Measurements from ENCODE around the gene ALPG. TPM values are rescaled to one million over a fixed set of nuclear protein-coding genes. Genes with fewer than 3 reads are reported as not detected.

Gene ALPG
- total and polyA plus RNA-seq, 2 of the 4 experiments (the other 2 are of a cell fraction), result not detected

DNA sequence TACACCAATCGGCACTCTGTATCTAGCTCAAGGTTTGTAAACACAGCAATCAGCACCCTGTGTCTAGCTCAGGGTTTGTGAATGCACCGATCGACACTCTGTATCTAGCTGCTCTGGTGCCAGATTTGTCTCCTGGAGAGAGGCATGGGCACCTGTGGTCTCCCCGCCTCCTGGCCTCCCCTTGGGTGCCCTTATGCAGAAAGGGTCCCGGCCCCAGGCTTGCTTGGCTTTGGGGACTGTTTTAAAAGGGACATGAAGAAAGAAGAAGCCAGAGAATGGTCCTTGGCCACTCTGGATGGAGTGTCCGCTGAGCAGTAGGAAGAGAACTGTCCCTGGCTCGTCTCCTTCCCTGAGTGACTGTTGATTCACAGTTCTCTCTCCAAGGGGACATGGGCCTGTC is 39.6 kb upstream of the ALPG start:
- CTCF ChIA-PET, result no interaction called here
- DNase-seq (no peak), ATAC-seq (ENCODE audit: low read depth) (no peak)
- H3K4me2 ChIP-seq (ENCODE audit: low read depth, low read length), result no peak overlapping the region
- TF ChIP-seq NFE2L2 (IDR thresholded peaks at IDR 0.05; ENCODE audit: low read depth, low read length) (no peak), POLR2A (IDR thresholded peaks at IDR 0.05; ENCODE audit: low read depth, low read length) (no peak), ELK1 (IDR thresholded peaks at IDR 0.05; ENCODE audit: borderline replicate concordance, low read depth, low read length) (no peak), USF2 (IDR thresholded peaks at IDR 0.05; ENCODE audit: low read depth, low read length) (no peak), SMC3 (IDR thresholded peaks at IDR 0.05; ENCODE audit: low read depth, low read length) (no peak), MAFK (IDR thresholded peaks at IDR 0.05; ENCODE audit: low read depth, low read length) (no peak)
- no peak overlapping the region for H3K27ac ChIP-seq (ENCODE audit: insufficient read depth, low read length)
- dilution Hi-C loops (cut with HindIII; ENCODE audit: low sequenced_read_pairs, unreplicated experiment), result no loop called here
- H4K91ac ChIP-seq (ENCODE audit: insufficient read depth, low read depth, low read length), result no peak overlapping the region
- H3K4ac ChIP-seq (ENCODE audit: low read depth, low read length), result no peak overlapping the region
- no peak overlapping the region for H3K18ac ChIP-seq (ENCODE audit: low read depth, low read length)
- BruUV-seq (replicated peaks), result no TSS peak
- H3K23ac ChIP-seq (ENCODE audit: low read depth, low read length), result no peak overlapping the region
- H4K5ac ChIP-seq (ENCODE audit: low read depth, low read length), result no peak overlapping the region
- H3K9me1 ChIP-seq (ENCODE audit: insufficient read depth, low read length), result no peaks in the 10 kb centered on the region
- peaks cover 2% of the 10 kb centered on the region; the same call in 1 of the 2 replicates for H3K4me1 ChIP-seq (ENCODE audit: control insufficient read depth, insufficient read depth, low read length)
- H3K79me1 ChIP-seq (ENCODE audit: low read depth in 1 of 2, low read length in 2 of 2), result no peaks in the 10 kb centered on the region
- WGBS, 2 experiments (ENCODE audit: extremely low coverage in 2 of 2, insufficient read length in 1 of 2), result 94% methylated on average over 2 of the region's 7 CpGs; no CpG with 5 or more reads in 1 of the 2 experiments
- no peak overlapping the region for H2AFZ ChIP-seq (replicated peaks; ENCODE audit: low read length, poor library complexity)
- H3K56ac ChIP-seq (ENCODE audit: extremely low read depth, insufficient read depth, low read length), result no peak overlapping the region
- H4K20me1 ChIP-seq (ENCODE audit: insufficient read depth, low read length), result no peaks in the 10 kb centered on the region
- H3K9me3 ChIP-seq (ENCODE audit: control insufficient read depth, insufficient read depth, low read length), result no peaks in the 10 kb centered on the region
- in situ Hi-C loops (cut with MboI; ENCODE audit: low sequenced_read_pairs), result no loop called here
- H3K4me3 ChIP-seq (ENCODE audit: insufficient read depth, low read depth, low read length), result no peak overlapping the region
- H2BK120ac ChIP-seq (ENCODE audit: low read depth, low read length), result no peak overlapping the region
- no peak overlapping the region for H2BK15ac ChIP-seq (ENCODE audit: low read depth, low read length)
- H2AK9ac ChIP-seq (replicated peaks; ENCODE audit: low read depth, low read length, poor library complexity), result no peak overlapping the region
- no peak overlapping the region for H2BK5ac ChIP-seq (ENCODE audit: low read depth, low read length, poor library complexity, severe bottlenecking)
- no peak overlapping the region for H2AK5ac ChIP-seq (ENCODE audit: low read depth, low read length)
- H3K9ac ChIP-seq (ENCODE audit: low read depth, low read length), result no peak overlapping the region
- no peak overlapping the region for H4K8ac ChIP-seq (ENCODE audit: low read depth in 2 of 2, low read length in 2 of 2)
- H3K36me3 ChIP-seq (ENCODE audit: control insufficient read depth, insufficient read depth, low read length), result no peaks in the 10 kb centered on the region
- intact Hi-C loops (cut with micrococcal nuclease), result no loop called here
- no peak overlapping the region for H2BK20ac ChIP-seq (ENCODE audit: low read depth, low read length)
- POLR2A ChIA-PET (ENCODE audit: unreplicated experiment), result no interaction called here
- H3K14ac ChIP-seq (replicated peaks; ENCODE audit: low read depth, low read length), result no peak overlapping the region
- H3K27me3 ChIP-seq (ENCODE audit: control insufficient read depth, insufficient read depth, low read length), result peaks cover 6% of the 10 kb centered on the region
